Measurements from ENCODE around the gene UNC5A. TPM values are rescaled to one million over a fixed set of nuclear protein-coding genes. Genes with fewer than 3 reads are reported as not detected.

Gene UNC5A
- total RNA-seq, 1 experiment from 2014 or later: 0.13 TPM

GRCh38 chr5:176859916-176860315 lies 49.6 kb downstream of the UNC5A start:
- no TSS peak for BruUV-seq (replicated peaks)
- H3K9me3 ChIP-seq (ENCODE audit: control insufficient read depth, insufficient read depth, low read depth, low read length): no peaks in the 10 kb centered on the region
- TF ChIP-seq POLR2AphosphoS5 (IDR thresholded peaks at IDR 0.05; ENCODE audit: low read depth, low read length) (no peak), TCF7L2 (IDR thresholded peaks at IDR 0.05; ENCODE audit: low read depth, low read length) (no peak), REST (IDR thresholded peaks at IDR 0.05; ENCODE audit: insufficient read depth in 1 of 2, low read depth in 2 of 2, low read length in 1 of 2) (no peak), SIN3A (IDR thresholded peaks at IDR 0.05; ENCODE audit: borderline replicate concordance, insufficient read depth, low read depth, low read length) (no peak), CTCF (IDR thresholded peaks at IDR 0.05) (no peak)
- peaks cover 3% of the 10 kb centered on the region; the same call in 1 of the 2 replicates for H3K4me1 ChIP-seq (ENCODE audit: control insufficient read depth, insufficient read depth, low read length)
- intact Hi-C loops (cut with micrococcal nuclease; ENCODE audit: unreplicated experiment) (no loop called here), in situ Hi-C loops (cut with HindIII; ENCODE audit: low pct_unique_long_range_greater_than_20kb, low sequenced_read_pairs) (no loop called here)
- ATAC-seq (no peak), DNase-seq (ENCODE audit: low read depth, low spot score) (no peak)
- POLR2A ChIA-PET: no interaction called here
- no peak overlapping the region for H3K27ac ChIP-seq (ENCODE audit: low read length)
- no peak overlapping the region for H3K4me3 ChIP-seq (ENCODE audit: low read depth in 2 of 2, low read length in 2 of 2)
- no peaks in the 10 kb centered on the region; the same call in 1 of the 2 replicates for H3K27me3 ChIP-seq (ENCODE audit: control insufficient read depth, insufficient read depth, low read length)
- no peaks in the 10 kb centered on the region for H3K36me3 ChIP-seq (ENCODE audit: control insufficient read depth, insufficient read depth, low read length)
- CTCF ChIA-PET: no interaction called here

DNA sequence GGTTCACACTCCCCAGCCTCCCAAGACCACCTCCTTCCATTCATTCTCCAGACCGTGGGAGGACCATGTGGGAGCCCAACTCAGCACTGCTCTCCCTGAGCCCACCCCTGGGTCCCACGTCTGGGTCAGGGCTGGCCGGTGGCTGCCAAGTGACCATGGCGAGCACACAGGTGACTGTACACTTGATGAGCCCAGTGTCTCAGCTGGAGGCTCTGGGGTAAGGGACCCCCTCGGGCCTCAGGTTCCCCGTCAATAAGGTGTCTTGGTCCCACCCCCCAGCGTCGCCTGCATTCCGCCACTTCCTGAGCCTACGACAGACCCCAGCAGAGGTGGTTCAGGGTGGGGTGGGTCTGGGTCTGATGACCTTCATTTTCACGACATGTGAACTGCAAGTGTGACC lies 50.0 kb downstream of the UNC5A start:
- Histone ChIP-seq H3K4me3 (ENCODE audit: low read depth in 2 of 2, low read length in 2 of 2) (no peak overlapping the region), H3K36me3 (ENCODE audit: control insufficient read depth, insufficient read depth, low read length) (no peaks in the 10 kb centered on the region), H3K4me1 (ENCODE audit: control insufficient read depth, insufficient read depth, low read length) (peaks cover 3% of the 10 kb centered on the region; the same call in 1 of the 2 replicates), H3K27me3 (ENCODE audit: control insufficient read depth, insufficient read depth, low read length) (no peaks in the 10 kb centered on the region; the same call in 1 of the 2 replicates), H3K27ac (ENCODE audit: low read length) (no peak overlapping the region), H3K9me3 (ENCODE audit: control insufficient read depth, insufficient read depth, low read depth, low read length) (no peaks in the 10 kb centered on the region)
- in situ Hi-C loops (cut with HindIII; ENCODE audit: low pct_unique_long_range_greater_than_20kb, low sequenced_read_pairs) (no loop called here), intact Hi-C loops (cut with micrococcal nuclease; ENCODE audit: unreplicated experiment) (no loop called here)
- CTCF ChIA-PET: no interaction called here
- no TSS peak for BruUV-seq (replicated peaks)
- ATAC-seq (no peak), DNase-seq (ENCODE audit: low read depth, low spot score) (no peak)
- POLR2A ChIA-PET: no interaction called here
- no peak for TF ChIP-seq CTCF (IDR thresholded peaks at IDR 0.05)
- TF ChIP-seq SIN3A (IDR thresholded peaks at IDR 0.05; ENCODE audit: borderline replicate concordance, insufficient read depth, low read depth, low read length): no peak
- TF ChIP-seq TCF7L2 (IDR thresholded peaks at IDR 0.05; ENCODE audit: low read depth, low read length): no peak
- TF ChIP-seq REST (IDR thresholded peaks at IDR 0.05; ENCODE audit: insufficient read depth in 1 of 2, low read depth in 2 of 2, low read length in 1 of 2): no peak
- TF ChIP-seq POLR2AphosphoS5 (IDR thresholded peaks at IDR 0.05; ENCODE audit: low read depth, low read length): no peak
